Neural progenitor cell (in vitro differentiated cells): ENCODE data around the gene AGPAT4. TPM values are rescaled to one million over a fixed set of nuclear protein-coding genes. Genes with fewer than 3 reads are reported as not detected.
"Not testable (repeated sequence)": the region's sequence is repeated elsewhere in the genome, so short reads cannot be mapped to it uniquely, and the experiment has no call there.

Experiments used
- DNase-seq: peaks from one replicate; pipeline ENCODE4 v3.0.0-alpha.2; 2016; ENCODE audit warnings: low spot score
- H2AFZ ChIP-seq: fragments of 200-600 bp; sonication (generic); replicated peaks from 2 replicates; pipeline ENCODE4 v1.6.1; 2016; ENCODE audit warnings: antibody characterized with exemption
- H3F3A ChIP-seq: fragments of 200-600 bp; sonication (generic); 2 replicates; pipeline ENCODE4 v1.6.1; 2016; ENCODE audit warnings: antibody characterized with exemption, low read depth
- H3K27ac ChIP-seq: fragments of 200-600 bp; sonication (generic); 2 replicates; pipeline ENCODE4 v1.5.1; 2016; ENCODE audit warnings: mild to moderate bottlenecking
- H3K27me3 ChIP-seq: fragments of 200-600 bp; sonication (generic); 2 replicates; pipeline ENCODE4 v1.6.1; 2016; ENCODE audit warnings: mild to moderate bottlenecking, moderate library complexity
- H3K36me3 ChIP-seq: fragments of 200-600 bp; sonication (generic); 2 replicates; pipeline ENCODE4 v1.5.1; 2016
- H3K4me1 ChIP-seq: fragments of 200-600 bp; sonication (generic); 2 replicates; pipeline ENCODE4 v1.6.1; 2016; ENCODE audit warnings: mixed run types
- H3K4me2 ChIP-seq: fragments of 200-600 bp; sonication (generic); 2 replicates; pipeline ENCODE4 v1.6.1; 2016
- H3K4me3 ChIP-seq: fragments of 200-600 bp; sonication (generic); 2 replicates; pipeline ENCODE4 v1.5.1; 2016
- H3K79me2 ChIP-seq: fragments of 200-600 bp; sonication (generic); 2 replicates; pipeline ENCODE4 v1.6.1; 2016; ENCODE audit warnings: low read depth
- H3K9ac ChIP-seq: fragments of 200-600 bp; sonication (generic); 2 replicates; pipeline ENCODE4 v1.6.1; 2016
- H3K9me3 ChIP-seq: fragments of 200-600 bp; sonication (generic); 2 replicates; pipeline ENCODE4 v1.5.1; 2016; ENCODE audit warnings: low read depth
- H4K20me1 ChIP-seq: fragments of 200-600 bp; sonication (generic); 2 replicates; pipeline ENCODE4 v1.6.1; 2016; ENCODE audit warnings: low read depth
- H3K27ac Mint-ChIP-seq: 3 replicates; pipeline ENCODE4 v1.8.0; 2021; ENCODE audit warnings: mixed read lengths
- H3K27me3 Mint-ChIP-seq: 2 replicates; pipeline ENCODE4 v1.8.0; 2022; ENCODE audit warnings: low read depth, mild to moderate bottlenecking, inconsistent platforms, moderate library complexity, mixed read lengths; ENCODE audit not compliant: insufficient read depth
- H3K36me3 Mint-ChIP-seq: 3 replicates; pipeline ENCODE4 v1.8.0; 2021; ENCODE audit warnings: mixed read lengths
- H3K4me1 Mint-ChIP-seq: 3 replicates; pipeline ENCODE4 v1.8.0; 2021; ENCODE audit warnings: mixed read lengths
- H3K4me3 Mint-ChIP-seq: 3 replicates; pipeline ENCODE4 v1.8.0; 2021; ENCODE audit warnings: mild to moderate bottlenecking, moderate library complexity, mixed read lengths
- H3K9me3 Mint-ChIP-seq: 3 replicates; pipeline ENCODE4 v1.8.0; 2020; ENCODE audit warnings: mixed read lengths
- EZH2 ChIP-seq: fragments of 200-600 bp; sonication (generic); IDR thresholded peaks from 2 replicates; pipeline ENCODE4 v1.6.1; 2017; ENCODE audit warnings: antibody characterized with exemption, mild to moderate bottlenecking, moderate library complexity
- EZH2phosphoT487 ChIP-seq: fragments of 200-600 bp; sonication (generic); IDR thresholded peaks from 2 replicates; pipeline ENCODE4 v1.6.1; 2017; ENCODE audit warnings: antibody characterized with exemption
- total RNA-seq: library from RNA; depleted of rRNA; stranded (reverse); fragments of >200 nt; gene quantifications from 2 replicates; pipeline ENCODE4 v1.2.3, GENCODE V29; 2015; ENCODE audit warnings: low replicate concordance
- TF ChIP-seq, protein P1 (sequence below): fragments of 200-600 bp; sonication (generic); IDR thresholded peaks from 2 replicates; pipeline ENCODE4 v1.5.1; 2017; ENCODE audit warnings: antibody characterized with exemption, mild to moderate bottlenecking

AGPAT4 gene
- total RNA-seq, 1 donor from 2014 or later: 30.5 TPM

DNA sequence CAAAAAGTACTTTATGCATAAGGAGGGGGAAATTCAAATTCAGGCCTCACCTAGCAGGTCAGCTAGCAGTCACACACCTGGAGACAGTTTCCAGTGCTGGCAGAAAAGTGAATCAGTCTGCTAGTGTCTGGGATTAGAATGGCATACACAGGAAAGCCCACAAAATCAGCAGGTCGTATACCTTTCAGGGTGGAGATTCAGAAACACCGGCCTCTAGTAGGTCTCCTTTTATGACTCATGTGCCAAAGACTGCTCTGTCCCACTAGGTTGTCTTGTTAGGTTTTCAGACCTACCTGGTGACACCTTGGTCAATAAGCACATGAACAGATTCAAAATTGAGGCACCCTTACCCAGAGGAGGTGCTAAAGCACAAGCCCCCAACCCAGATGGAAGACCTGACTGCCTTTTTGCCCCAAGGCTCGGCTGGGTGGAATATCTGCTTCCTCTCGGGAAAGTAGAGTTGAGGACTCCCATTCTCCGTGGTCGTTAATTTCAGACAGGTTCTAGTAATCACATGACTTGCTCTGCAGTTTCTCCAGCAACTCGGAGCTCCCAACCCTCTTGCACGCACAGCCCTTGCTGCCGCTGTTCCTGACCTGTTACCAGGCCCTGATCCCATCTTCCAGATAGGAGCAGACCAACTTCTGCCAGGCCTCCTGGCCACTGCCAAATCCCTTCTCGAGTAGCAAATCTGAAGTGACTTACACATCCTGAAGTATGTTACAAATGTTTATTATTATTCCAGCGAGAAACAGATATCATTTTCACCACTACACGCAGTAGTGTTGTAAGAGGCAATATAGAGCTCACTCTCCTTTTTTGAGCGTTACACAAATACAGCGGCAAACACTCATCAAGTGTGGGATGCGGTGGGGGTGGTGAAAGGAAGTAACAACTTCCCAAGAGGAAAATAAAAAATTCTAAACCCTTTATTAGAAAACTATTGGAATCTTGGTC, 46.6 kb downstream of the AGPAT4 start:
- Histone ChIP-seq H3K27me3 (no peaks in the 10 kb centered on the region), H2AFZ (no peak overlapping the region), H3K4me2 (no peak overlapping the region), H4K20me1 (peaks cover 46% of the 10 kb centered on the region), H3K9ac (no peak overlapping the region), H3K79me2 (peaks cover 59% of the 10 kb centered on the region), H3K4me3 (no peak overlapping the region), H3F3A (peaks cover 5% of the 10 kb centered on the region), H3K9me3 (no peaks in the 10 kb centered on the region), H3K4me1 (peaks cover 14% of the 10 kb centered on the region), H3K36me3 (peaks cover 1% of the 10 kb centered on the region), H3K27ac (no peak overlapping the region)
- Mint-ChIP-seq H3K36me3 (peaks cover 40% of the 10 kb centered on the region), H3K9me3 (peaks cover 11% of the 10 kb centered on the region), H3K4me3 (no peak overlapping the region), H3K27ac (peak overlapping the region; percentile 72), H3K4me1 (peaks cover 39% of the 10 kb centered on the region), H3K27me3 (peaks cover 6% of the 10 kb centered on the region)
- no peak for DNase-seq
- TF ChIP-seq, protein P1, sequence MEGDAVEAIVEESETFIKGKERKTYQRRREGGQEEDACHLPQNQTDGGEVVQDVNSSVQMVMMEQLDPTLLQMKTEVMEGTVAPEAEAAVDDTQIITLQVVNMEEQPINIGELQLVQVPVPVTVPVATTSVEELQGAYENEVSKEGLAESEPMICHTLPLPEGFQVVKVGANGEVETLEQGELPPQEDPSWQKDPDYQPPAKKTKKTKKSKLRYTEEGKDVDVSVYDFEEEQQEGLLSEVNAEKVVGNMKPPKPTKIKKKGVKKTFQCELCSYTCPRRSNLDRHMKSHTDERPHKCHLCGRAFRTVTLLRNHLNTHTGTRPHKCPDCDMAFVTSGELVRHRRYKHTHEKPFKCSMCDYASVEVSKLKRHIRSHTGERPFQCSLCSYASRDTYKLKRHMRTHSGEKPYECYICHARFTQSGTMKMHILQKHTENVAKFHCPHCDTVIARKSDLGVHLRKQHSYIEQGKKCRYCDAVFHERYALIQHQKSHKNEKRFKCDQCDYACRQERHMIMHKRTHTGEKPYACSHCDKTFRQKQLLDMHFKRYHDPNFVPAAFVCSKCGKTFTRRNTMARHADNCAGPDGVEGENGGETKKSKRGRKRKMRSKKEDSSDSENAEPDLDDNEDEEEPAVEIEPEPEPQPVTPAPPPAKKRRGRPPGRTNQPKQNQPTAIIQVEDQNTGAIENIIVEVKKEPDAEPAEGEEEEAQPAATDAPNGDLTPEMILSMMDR: no peak
- TF ChIP-seq EZH2: no peak
- TF ChIP-seq EZH2phosphoT487: no peak

DNA sequence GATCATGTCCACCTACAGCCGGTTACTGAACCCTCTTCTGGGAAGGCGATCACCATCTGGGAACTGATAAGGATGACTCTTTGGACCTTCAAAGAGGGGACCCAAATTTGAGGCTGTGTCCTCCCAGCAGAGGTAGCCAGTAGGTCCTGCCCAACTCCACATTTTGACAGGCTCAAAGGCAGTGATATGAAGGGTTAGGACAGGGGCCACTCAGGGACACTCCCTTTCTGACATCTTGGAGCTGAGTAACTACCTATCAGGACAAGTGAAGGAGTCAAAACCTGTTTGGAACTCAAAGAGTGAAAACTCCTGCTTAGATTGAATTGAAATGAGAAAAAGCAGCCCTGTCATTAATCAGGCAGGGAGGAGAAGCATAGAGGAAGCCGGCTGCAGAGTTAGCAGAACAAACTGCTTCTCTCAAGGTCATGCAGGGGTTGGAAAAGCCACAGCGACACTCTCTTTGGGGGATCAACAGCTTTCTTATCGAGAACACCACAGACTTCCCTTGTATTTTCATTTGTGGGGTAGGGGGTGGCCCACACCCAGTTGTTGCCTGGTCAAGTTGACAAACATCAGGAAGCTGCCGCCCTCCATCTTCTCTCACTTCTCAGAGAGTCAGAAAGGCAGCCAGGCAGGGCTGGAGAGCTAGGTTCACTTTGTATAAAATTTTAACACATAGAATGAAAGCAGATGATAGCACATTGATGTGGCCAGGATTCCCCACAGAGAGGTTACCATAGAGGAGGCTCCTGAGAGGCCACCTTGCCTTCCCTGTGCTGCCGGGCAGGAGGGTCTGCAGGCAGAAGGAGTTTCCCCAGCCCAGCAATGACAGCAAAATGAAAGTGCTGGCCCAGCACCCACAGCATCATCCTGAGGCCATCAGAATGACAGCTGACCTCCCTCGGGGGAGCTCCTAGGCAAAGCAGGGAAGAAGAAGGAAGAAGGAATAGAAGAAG, 47.6 kb downstream of the AGPAT4 start:
- H3K4me3 Mint-ChIP-seq: no peak overlapping the region
- no peak for DNase-seq
- Histone ChIP-seq H3K4me2 (no peak overlapping the region), H3K27ac (no peak overlapping the region), H3K4me3 (no peak overlapping the region), H3K36me3 (peaks cover 3% of the 10 kb centered on the region), H3K27me3 (no peaks in the 10 kb centered on the region), H3K4me1 (peaks cover 14% of the 10 kb centered on the region), H2AFZ (no peak overlapping the region), H3K9me3 (no peaks in the 10 kb centered on the region), H4K20me1 (peaks cover 44% of the 10 kb centered on the region), H3K79me2 (peaks cover 66% of the 10 kb centered on the region), H3F3A (peaks cover 5% of the 10 kb centered on the region), H3K9ac (no peak overlapping the region)
- peaks cover 6% of the 10 kb centered on the region for H3K27me3 Mint-ChIP-seq
- H3K4me1 Mint-ChIP-seq: peaks cover 39% of the 10 kb centered on the region
- peaks cover 15% of the 10 kb centered on the region for H3K9me3 Mint-ChIP-seq
- peaks cover 41% of the 10 kb centered on the region for H3K36me3 Mint-ChIP-seq
- no peak for TF ChIP-seq EZH2phosphoT487
- no peak for TF ChIP-seq EZH2
- TF ChIP-seq, protein P1: no peak
- H3K27ac Mint-ChIP-seq: peak overlapping the region; percentile 12

DNA sequence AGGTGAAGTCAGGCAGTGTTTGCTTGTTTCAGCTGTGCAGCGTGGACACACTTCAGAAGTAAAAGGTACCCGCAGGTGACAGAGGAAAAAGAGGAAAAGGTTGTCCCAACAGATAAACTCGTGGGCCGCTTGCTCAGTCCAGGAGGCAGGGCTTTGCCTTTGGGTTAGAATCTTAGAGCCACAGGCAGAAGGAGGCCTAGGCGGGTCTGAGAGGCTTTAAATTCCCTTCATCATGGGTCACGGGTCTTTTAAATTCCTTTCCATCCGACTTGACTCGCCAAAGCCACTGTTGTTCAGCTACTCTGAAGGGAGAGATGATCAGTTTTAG, 48.2 kb downstream of the AGPAT4 start:
- H3K27ac ChIP-seq: no peak overlapping the region
- no peak for TF ChIP-seq EZH2
- no peak for TF ChIP-seq EZH2phosphoT487
- H3K4me1 ChIP-seq: peaks cover 14% of the 10 kb centered on the region
- H3K27ac Mint-ChIP-seq: no peak overlapping the region
- H3K4me3 ChIP-seq: no peak overlapping the region
- no peak overlapping the region for H2AFZ ChIP-seq
- no peak for DNase-seq
- H3K9me3 Mint-ChIP-seq: peaks cover 15% of the 10 kb centered on the region
- peaks cover 44% of the 10 kb centered on the region for H3K36me3 Mint-ChIP-seq
- H3K4me1 Mint-ChIP-seq: peaks cover 39% of the 10 kb centered on the region
- H4K20me1 ChIP-seq: peaks cover 44% of the 10 kb centered on the region
- H3K4me3 Mint-ChIP-seq: no peak overlapping the region
- no peaks in the 10 kb centered on the region for H3K9me3 ChIP-seq
- H3K9ac ChIP-seq: no peak overlapping the region
- no peaks in the 10 kb centered on the region for H3K27me3 ChIP-seq
- peaks cover 69% of the 10 kb centered on the region for H3K79me2 ChIP-seq
- H3K4me2 ChIP-seq: no peak overlapping the region
- H3F3A ChIP-seq: peaks cover 5% of the 10 kb centered on the region
- peaks cover 3% of the 10 kb centered on the region for H3K36me3 ChIP-seq
- H3K27me3 Mint-ChIP-seq: peaks cover 6% of the 10 kb centered on the region

DNA sequence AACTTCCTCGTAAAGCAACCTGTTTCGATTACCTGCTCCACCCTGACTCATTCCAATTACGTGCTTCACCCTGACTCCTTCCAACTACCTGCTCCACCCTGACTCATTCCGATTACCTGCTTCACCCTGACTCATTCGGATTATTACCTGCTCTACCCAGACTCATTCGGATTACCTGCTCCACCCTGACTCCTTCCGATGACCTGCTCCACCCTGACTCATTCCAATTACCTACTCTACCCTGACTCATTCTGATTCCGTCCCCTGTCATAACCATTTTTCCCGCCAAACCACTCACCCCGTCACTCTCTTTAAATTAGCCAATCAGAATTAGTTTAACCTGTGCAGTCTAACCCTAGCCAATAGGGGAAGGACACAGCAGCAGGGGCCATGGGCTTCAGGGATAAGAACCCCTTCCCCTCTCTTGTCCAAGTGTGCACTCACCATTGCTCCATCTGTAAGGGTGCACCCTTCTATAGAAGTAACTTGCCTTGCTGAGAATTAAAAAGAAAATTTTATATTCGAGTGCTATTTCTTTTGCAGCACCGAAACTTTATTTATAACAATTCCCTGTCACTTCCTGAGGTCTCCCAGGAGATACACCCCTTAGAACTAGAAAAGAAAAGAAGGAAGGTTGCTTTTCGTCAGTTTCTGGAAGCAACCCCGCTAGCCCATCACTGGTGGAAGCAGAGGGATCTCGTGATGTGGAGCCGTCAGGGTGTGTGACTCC, 48.7 kb downstream of the AGPAT4 start:
- H3K4me3 Mint-ChIP-seq, H3F3A ChIP-seq, H3K27ac ChIP-seq, H3K27ac Mint-ChIP-seq, H3K4me3 ChIP-seq, H2AFZ ChIP-seq, H3K4me2 ChIP-seq, H3K27me3 Mint-ChIP-seq, DNase-seq, H3K36me3 ChIP-seq, H3K9me3 ChIP-seq, H3K27me3 ChIP-seq, H3K9ac ChIP-seq: not testable (repeated sequence)
- Mint-ChIP-seq H3K36me3 (peaks cover 45% of the 10 kb centered on the region), H3K4me1 (peaks cover 35% of the 10 kb centered on the region), H3K9me3 (peaks cover 15% of the 10 kb centered on the region)
- H3K4me1 ChIP-seq: peaks cover 14% of the 10 kb centered on the region
- H4K20me1 ChIP-seq: peaks cover 42% of the 10 kb centered on the region
- H3K79me2 ChIP-seq: peaks cover 70% of the 10 kb centered on the region
